ENCODE measurements around the gene TMEM132E. TPM values are rescaled to one million over a fixed set of nuclear protein-coding genes. Genes with fewer than 3 reads are reported as not detected.

TMEM132E gene
- total RNA-seq, 1 donor from 2014 or later: not detected

GRCh38 chr17:34568953-34569352 lies 10.4 kb upstream of the TMEM132E start:
- Histone ChIP-seq H3K27ac (no peak overlapping the region), H3K9me3 (no peaks in the 10 kb centered on the region), H3K4me3 (no peak overlapping the region), H3K27me3 (no peaks in the 10 kb centered on the region), H3K36me3 (no peaks in the 10 kb centered on the region), H3K4me1 (no peaks in the 10 kb centered on the region)
- no peak for TF ChIP-seq CTCF (IDR thresholded peaks at IDR 0.05)
- no peak for TF ChIP-seq POLR2AphosphoS5 (IDR thresholded peaks at IDR 0.05; ENCODE audit: insufficient read depth in 1 of 2, low read depth in 1 of 2)
- no peak for TF ChIP-seq POLR2A (IDR thresholded peaks at IDR 0.05)
- DNase-seq (ENCODE audit: extremely low spot score in 2 of 2): no peak
- intact Hi-C loops (cut with DNase I): no loop called here

GRCh38 chr17:34569591-34569990 lies 9.8 kb upstream of the TMEM132E start:
- H3K27me3 ChIP-seq: no peaks in the 10 kb centered on the region
- no peak overlapping the region for H3K4me3 ChIP-seq
- no peaks in the 10 kb centered on the region for H3K4me1 ChIP-seq
- DNase-seq (ENCODE audit: extremely low spot score in 2 of 2): no peak
- intact Hi-C loops (cut with DNase I): no loop called here
- no peaks in the 10 kb centered on the region for H3K36me3 ChIP-seq
- TF ChIP-seq POLR2AphosphoS5 (IDR thresholded peaks at IDR 0.05; ENCODE audit: insufficient read depth in 1 of 2, low read depth in 1 of 2): no peak
- TF ChIP-seq CTCF (IDR thresholded peaks at IDR 0.05): no peak
- TF ChIP-seq POLR2A (IDR thresholded peaks at IDR 0.05): no peak
- no peak overlapping the region for H3K27ac ChIP-seq
- H3K9me3 ChIP-seq: no peaks in the 10 kb centered on the region

- H3K27me3 ChIP-seq: no peaks in the 10 kb centered on the region
- TF ChIP-seq POLR2A (IDR thresholded peaks at IDR 0.05) (no peak), POLR2AphosphoS5 (IDR thresholded peaks at IDR 0.05; ENCODE audit: insufficient read depth in 1 of 2, low read depth in 1 of 2) (no peak), CTCF (IDR thresholded peaks at IDR 0.05) (no peak)
- no peaks in the 10 kb centered on the region for H3K36me3 ChIP-seq
- DNase-seq (ENCODE audit: extremely low spot score in 2 of 2): no peak
- H3K27ac ChIP-seq: no peak overlapping the region
- H3K9me3 ChIP-seq: no peaks in the 10 kb centered on the region
- no peak overlapping the region for H3K4me3 ChIP-seq
- H3K4me1 ChIP-seq: no peaks in the 10 kb centered on the region
- intact Hi-C loops (cut with DNase I): no loop called here
Measured at GRCh38 chr17:34570506-34570905, 8.9 kb upstream of the TMEM132E start.

GRCh38 chr17:34571428-34572130 lies 7.8 kb upstream of the TMEM132E start:
- TF ChIP-seq CTCF (IDR thresholded peaks at IDR 0.05): no peak
- TF ChIP-seq POLR2AphosphoS5 (IDR thresholded peaks at IDR 0.05; ENCODE audit: insufficient read depth in 1 of 2, low read depth in 1 of 2): no peak
- no peak for TF ChIP-seq POLR2A (IDR thresholded peaks at IDR 0.05)
- H3K36me3 ChIP-seq: no peaks in the 10 kb centered on the region
- H3K9me3 ChIP-seq: no peaks in the 10 kb centered on the region
- H3K4me3 ChIP-seq: no peak overlapping the region
- H3K27ac ChIP-seq: no peak overlapping the region
- intact Hi-C loops (cut with DNase I): no loop called here
- H3K27me3 ChIP-seq: no peaks in the 10 kb centered on the region
- no peak for DNase-seq (ENCODE audit: extremely low spot score in 2 of 2)
- H3K4me1 ChIP-seq: no peaks in the 10 kb centered on the region

GRCh38 chr17:34572483-34572882 lies 6.9 kb upstream of the TMEM132E start:
- intact Hi-C loops (cut with DNase I): no loop called here
- Histone ChIP-seq H3K36me3 (no peaks in the 10 kb centered on the region), H3K4me3 (no peak overlapping the region), H3K4me1 (no peaks in the 10 kb centered on the region), H3K27ac (no peak overlapping the region), H3K9me3 (no peaks in the 10 kb centered on the region), H3K27me3 (no peaks in the 10 kb centered on the region)
- TF ChIP-seq POLR2AphosphoS5 (IDR thresholded peaks at IDR 0.05; ENCODE audit: insufficient read depth in 1 of 2, low read depth in 1 of 2) (no peak), POLR2A (IDR thresholded peaks at IDR 0.05) (no peak), CTCF (IDR thresholded peaks at IDR 0.05) (no peak)
- no peak for DNase-seq (ENCODE audit: extremely low spot score in 2 of 2)

Data from vagina (tissue), 2 donors.